BLaER1 (cell line): ENCODE measurements around the gene KRT76.

Experiments used
- H3K27ac ChIP-seq: shearing (Covaris generic); formaldehyde crosslinking; 2 replicates; pipeline ENCODE4 v1.8.1; 2022
- H3K27me3 ChIP-seq: shearing (Covaris generic); formaldehyde crosslinking; 2 replicates; pipeline ENCODE4 v1.8.1; 2022
- H3K36me3 ChIP-seq: shearing (Covaris generic); formaldehyde crosslinking; 2 replicates; pipeline ENCODE4 v1.8.1; 2022
- H3K4me1 ChIP-seq: shearing (Covaris generic); formaldehyde crosslinking; 2 replicates; pipeline ENCODE4 v1.8.1; 2022
- H3K4me2 ChIP-seq: shearing (Covaris generic); formaldehyde crosslinking; 2 replicates; pipeline ENCODE4 v1.8.1; 2022
- H3K4me3 ChIP-seq: shearing (Covaris generic); formaldehyde crosslinking; 2 replicates; pipeline ENCODE4 v1.8.1; 2022
- H3K9ac ChIP-seq: shearing (Covaris generic); formaldehyde crosslinking; 2 replicates; pipeline ENCODE4 v1.8.1; 2022
- H3K9me3 ChIP-seq: shearing (Covaris generic); formaldehyde crosslinking; 2 replicates; pipeline ENCODE4 v1.8.1; 2022
- H4K20me1 ChIP-seq: shearing (Covaris generic); formaldehyde crosslinking; 2 replicates; pipeline ENCODE4 v1.8.1; 2022
- Cebpa-rat ChIP-seq: shearing (Covaris generic); IDR thresholded peaks from 2 replicates; pipeline ENCODE4 v1.8.1; 2022

Gene KRT76

GRCh38 chr12:52806821-52807543 lies 29.8 kb upstream of the KRT76 start:
- H4K20me1 ChIP-seq, result no peaks in the 10 kb centered on the region
- H3K9ac ChIP-seq, result no peak overlapping the region
- no peaks in the 10 kb centered on the region for H3K27me3 ChIP-seq
- H3K36me3 ChIP-seq, result no peaks in the 10 kb centered on the region
- H3K4me2 ChIP-seq, result no peak overlapping the region
- TF ChIP-seq Cebpa-rat, result no peak
- peaks cover 8% of the 10 kb centered on the region; the same call in 1 of the 2 replicates for H3K4me1 ChIP-seq
- no peaks in the 10 kb centered on the region for H3K9me3 ChIP-seq
- no peak overlapping the region for H3K27ac ChIP-seq
- H3K4me3 ChIP-seq, result no peak overlapping the region

DNA sequence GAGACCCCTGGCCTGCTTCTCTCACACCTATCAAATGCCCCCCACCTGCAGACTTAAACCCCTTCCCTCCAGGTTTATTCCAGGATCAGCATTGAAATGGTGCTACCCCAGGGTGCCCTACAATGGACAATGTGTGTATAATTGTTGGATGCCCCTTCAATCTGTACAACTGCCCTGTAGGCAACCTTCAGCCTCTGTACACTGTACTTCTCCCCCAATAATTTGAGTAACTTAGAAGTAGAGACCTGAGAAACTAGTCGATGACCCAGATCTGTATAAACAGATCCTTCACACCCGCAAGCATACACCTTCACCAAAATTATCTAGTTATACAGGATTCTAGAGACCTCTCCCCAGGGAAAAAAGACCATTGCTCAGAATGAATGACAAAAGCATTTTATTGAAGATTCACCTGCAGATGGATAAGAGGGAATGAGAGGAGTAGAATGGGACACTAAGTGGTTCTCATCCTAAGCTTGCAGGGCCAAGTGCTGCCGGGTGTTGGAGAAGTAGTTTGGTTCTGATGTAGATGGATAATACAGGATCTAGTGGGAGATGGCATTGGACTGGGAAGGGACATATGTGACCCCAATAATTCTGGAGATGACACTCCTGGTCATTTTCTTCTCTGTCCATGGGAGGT lies 29.1 kb upstream of the KRT76 start:
- Histone ChIP-seq H3K9ac (no peak overlapping the region), H3K27me3 (no peaks in the 10 kb centered on the region), H3K27ac (no peak overlapping the region), H3K4me3 (no peak overlapping the region), H3K36me3 (no peaks in the 10 kb centered on the region), H3K4me1 (peaks cover 8% of the 10 kb centered on the region; the same call in 1 of the 2 replicates), H3K4me2 (no peak overlapping the region), H3K9me3 (no peaks in the 10 kb centered on the region), H4K20me1 (no peaks in the 10 kb centered on the region)
- no peak for TF ChIP-seq Cebpa-rat

DNA sequence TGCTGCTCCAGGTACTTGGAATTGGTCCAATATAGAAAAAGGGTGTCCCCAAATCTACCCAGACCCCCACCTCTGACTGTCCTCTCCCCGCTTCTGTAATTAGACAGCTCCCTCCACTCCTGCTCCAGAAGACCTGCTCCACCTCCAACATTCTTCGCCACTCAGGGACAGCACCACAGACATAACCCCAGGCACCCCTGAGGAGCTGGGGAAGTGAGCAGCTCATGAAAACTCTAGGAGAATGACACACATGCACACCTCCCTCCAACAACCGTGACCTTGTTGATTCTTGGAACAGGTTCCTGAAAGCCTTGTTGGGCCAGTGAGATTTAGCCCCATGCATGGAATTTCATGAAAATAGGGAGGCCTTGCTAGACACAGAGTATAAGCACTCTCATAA lies 28.6 kb upstream of the KRT76 start:
- Histone ChIP-seq H3K9ac (no peak overlapping the region), H3K9me3 (no peaks in the 10 kb centered on the region), H3K4me3 (no peak overlapping the region), H3K27me3 (no peaks in the 10 kb centered on the region), H4K20me1 (no peaks in the 10 kb centered on the region), H3K36me3 (no peaks in the 10 kb centered on the region), H3K27ac (no peak overlapping the region), H3K4me1 (peaks cover 8% of the 10 kb centered on the region; the same call in 1 of the 2 replicates), H3K4me2 (no peak overlapping the region)
- TF ChIP-seq Cebpa-rat, result no peak

DNA sequence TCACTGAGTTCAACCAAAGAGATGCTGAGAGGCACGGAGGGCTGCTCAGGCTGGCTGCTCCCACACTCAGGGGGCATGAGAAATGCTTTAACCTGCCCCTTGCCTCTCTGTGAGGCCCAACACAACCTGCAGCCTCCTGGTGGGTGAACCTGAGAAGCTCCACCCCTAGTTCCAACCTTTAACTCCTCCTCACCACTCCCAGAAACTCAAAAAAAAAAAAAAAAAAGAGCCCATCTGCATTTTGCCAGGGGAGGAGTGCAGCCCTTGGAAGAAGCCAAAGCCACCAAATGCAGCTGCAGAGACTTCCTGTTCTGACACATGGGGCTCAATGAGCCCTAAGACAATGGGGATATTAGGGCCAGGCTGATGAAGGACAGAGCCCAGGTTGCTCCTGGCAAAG lies 27.9 kb upstream of the KRT76 start:
- Histone ChIP-seq H3K4me1 (peaks cover 8% of the 10 kb centered on the region; the same call in 1 of the 2 replicates), H3K4me2 (peak overlapping the region; percentile 17; the same call in 1 of the 2 replicates), H3K36me3 (no peaks in the 10 kb centered on the region), H4K20me1 (no peaks in the 10 kb centered on the region), H3K27ac (no peak overlapping the region), H3K4me3 (no peak overlapping the region), H3K9ac (no peak overlapping the region), H3K9me3 (no peaks in the 10 kb centered on the region), H3K27me3 (no peaks in the 10 kb centered on the region)
- no peak for TF ChIP-seq Cebpa-rat

DNA sequence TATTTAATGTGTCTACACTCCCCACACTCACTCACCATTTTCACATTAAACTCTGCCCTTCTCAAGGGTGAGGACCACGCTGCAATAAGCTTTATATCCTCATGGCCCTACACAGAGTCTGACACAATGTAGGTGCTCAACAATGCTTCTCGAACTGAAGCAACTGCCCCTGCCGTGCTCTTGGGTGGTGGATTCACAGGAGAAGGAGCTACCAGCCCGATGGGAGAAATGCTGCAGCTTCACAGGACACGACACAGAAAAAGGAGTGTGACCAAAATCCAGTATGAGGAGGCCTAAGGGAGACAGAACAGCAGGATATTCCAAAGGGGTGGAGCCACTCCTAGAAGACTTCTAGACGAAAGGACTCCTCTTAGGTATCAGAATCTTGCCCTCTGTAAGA lies 25.3 kb upstream of the KRT76 start:
- no peak for TF ChIP-seq Cebpa-rat
- H4K20me1 ChIP-seq, result no peaks in the 10 kb centered on the region
- no peaks in the 10 kb centered on the region for H3K36me3 ChIP-seq
- no peak overlapping the region for H3K4me3 ChIP-seq
- peaks cover 8% of the 10 kb centered on the region; the same call in 1 of the 2 replicates for H3K4me1 ChIP-seq
- H3K27me3 ChIP-seq, result no peaks in the 10 kb centered on the region
- H3K9ac ChIP-seq, result no peak overlapping the region
- no peak overlapping the region for H3K4me2 ChIP-seq
- H3K27ac ChIP-seq, result no peak overlapping the region
- H3K9me3 ChIP-seq, result no peaks in the 10 kb centered on the region

DNA sequence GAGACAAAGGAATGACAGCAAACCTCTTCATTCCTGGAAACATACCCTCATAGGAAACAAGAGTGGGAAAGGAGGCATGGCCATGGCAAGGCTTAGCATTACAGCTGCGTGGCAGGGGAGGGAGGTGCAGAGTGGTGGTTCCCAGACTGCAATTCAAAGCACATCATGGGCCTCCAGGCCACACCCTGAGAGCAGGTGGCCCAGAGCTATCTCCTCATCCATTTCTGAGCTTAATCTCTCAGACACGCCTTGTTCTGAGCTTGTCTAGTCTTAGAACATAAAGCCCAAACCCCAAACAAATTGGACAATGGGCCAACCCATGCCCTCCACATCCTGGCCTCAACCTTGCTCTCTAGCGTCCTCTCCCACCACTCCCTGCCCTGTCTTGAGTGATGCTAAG lies 24.6 kb upstream of the KRT76 start:
- Histone ChIP-seq H3K4me1 (peaks cover 8% of the 10 kb centered on the region; the same call in 1 of the 2 replicates), H3K9ac (no peak overlapping the region), H3K27ac (no peak overlapping the region), H3K4me3 (no peak overlapping the region), H3K9me3 (no peaks in the 10 kb centered on the region), H4K20me1 (no peaks in the 10 kb centered on the region), H3K27me3 (no peaks in the 10 kb centered on the region), H3K36me3 (no peaks in the 10 kb centered on the region), H3K4me2 (no peak overlapping the region)
- no peak for TF ChIP-seq Cebpa-rat

DNA sequence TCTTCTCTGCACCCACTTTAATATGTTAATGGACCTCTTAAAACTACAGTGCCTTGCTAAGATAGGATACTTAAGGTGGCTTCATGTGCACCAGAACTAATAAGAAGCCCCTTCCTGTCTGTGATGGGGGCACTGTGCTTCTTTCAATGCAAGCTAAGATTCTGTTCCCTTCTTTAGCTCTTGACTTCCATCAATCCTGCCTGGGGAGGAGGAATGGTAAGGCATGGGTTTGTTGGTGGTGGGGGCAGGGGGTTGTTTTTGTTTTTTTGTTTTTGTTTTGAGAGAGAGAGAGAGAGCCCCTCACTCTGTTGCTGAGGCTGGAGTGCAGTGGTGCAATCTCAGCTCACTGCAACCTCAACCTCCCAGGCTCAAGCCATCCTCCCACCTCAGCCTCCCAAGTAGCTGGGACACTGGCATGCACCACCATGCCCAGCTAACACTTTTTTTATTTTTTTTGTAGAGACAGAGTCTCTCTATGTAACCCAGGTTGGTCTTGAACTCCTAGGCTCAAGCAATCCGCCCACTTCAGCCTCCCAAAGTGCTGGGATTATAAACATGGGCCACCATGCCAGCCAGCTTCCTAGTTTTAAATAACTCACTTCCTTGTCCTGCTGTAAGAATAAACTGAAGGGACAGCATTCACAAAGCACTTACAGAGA lies 23.2 kb upstream of the KRT76 start:
- no peak overlapping the region for H3K9ac ChIP-seq
- H3K27me3 ChIP-seq, result no peaks in the 10 kb centered on the region
- no peak overlapping the region for H3K4me3 ChIP-seq
- H3K4me2 ChIP-seq, result no peak overlapping the region
- no peak overlapping the region for H3K27ac ChIP-seq
- no peak for TF ChIP-seq Cebpa-rat
- H3K36me3 ChIP-seq, result no peaks in the 10 kb centered on the region
- H3K4me1 ChIP-seq, result peaks cover 7% of the 10 kb centered on the region; the same call in 1 of the 2 replicates
- no peaks in the 10 kb centered on the region for H3K9me3 ChIP-seq
- H4K20me1 ChIP-seq, result no peaks in the 10 kb centered on the region

- Histone ChIP-seq H4K20me1 (no peaks in the 10 kb centered on the region), H3K4me2 (no peak overlapping the region), H3K4me3 (no peak overlapping the region), H3K9ac (no peak overlapping the region), H3K9me3 (no peaks in the 10 kb centered on the region), H3K4me1 (no peaks in the 10 kb centered on the region), H3K27ac (no peak overlapping the region), H3K36me3 (no peaks in the 10 kb centered on the region), H3K27me3 (no peaks in the 10 kb centered on the region)
- no peak for TF ChIP-seq Cebpa-rat
Observed at GRCh38 chr12:52799505-52800211, 22.5 kb upstream of the KRT76 start.

DNA sequence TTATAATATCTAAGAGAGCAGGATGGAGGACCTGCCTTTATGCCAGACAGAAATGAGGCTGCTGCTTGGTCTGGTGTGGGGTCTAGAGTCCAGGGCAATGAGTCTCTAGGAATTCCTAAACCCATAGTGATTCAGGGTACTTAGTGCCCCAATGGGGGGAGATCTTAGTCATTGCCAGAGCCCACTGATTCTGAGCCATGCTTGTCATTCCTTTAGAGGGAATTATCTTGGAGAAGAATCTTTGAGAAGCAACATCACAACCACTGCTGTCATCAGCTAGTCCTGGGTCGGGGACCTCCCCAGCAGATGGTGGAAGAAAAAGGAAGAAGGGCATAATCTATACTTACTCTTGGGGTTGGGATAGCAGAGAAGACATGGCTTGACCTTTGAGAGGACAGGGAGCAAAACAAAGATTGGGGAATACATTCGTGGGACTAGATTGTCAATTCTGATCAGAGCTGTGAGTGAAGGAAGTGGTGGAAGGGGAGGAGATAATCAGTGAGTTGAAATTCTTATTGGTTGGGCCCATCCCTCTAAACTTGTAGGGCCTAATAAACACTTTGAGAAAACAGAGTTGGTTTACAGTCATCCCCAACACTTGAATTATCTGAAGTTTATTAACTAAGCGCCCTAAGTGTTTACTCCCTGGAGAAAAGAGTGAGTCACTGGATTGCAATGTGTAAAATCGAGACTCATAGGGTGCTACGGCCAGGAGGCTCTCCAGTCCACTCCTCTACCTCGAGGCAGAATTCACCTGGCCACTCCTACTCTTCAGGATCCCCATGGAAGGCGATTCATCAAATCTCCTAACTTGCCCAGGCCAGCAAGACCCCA lies 21.7 kb upstream of the KRT76 start:
- Histone ChIP-seq H3K4me1 (no peaks in the 10 kb centered on the region), H3K4me3 (no peak overlapping the region), H4K20me1 (no peaks in the 10 kb centered on the region), H3K27ac (no peak overlapping the region), H3K27me3 (no peaks in the 10 kb centered on the region), H3K4me2 (no peak overlapping the region), H3K9ac (no peak overlapping the region), H3K36me3 (no peaks in the 10 kb centered on the region), H3K9me3 (no peaks in the 10 kb centered on the region)
- no peak for TF ChIP-seq Cebpa-rat
